Stimulated activated naive CD8-positive, alpha-beta T cell treated with anti-CD3 and anti-CD28 coated beads, Interleukin-15, Interleukin-2, amounts not matched to agents 100 ng/mL and 50 ng/mL, for 24 hours (primary cell): ENCODE data around the gene CDK18.

Experiments
- H3K27ac Mint-ChIP-seq: one replicate; pipeline ENCODE4 v1.8.0; 2021; ENCODE audit warnings: mild to moderate bottlenecking, mixed read lengths
- H3K27me3 Mint-ChIP-seq: one replicate; pipeline ENCODE4 v1.8.0; 2021; ENCODE audit warnings: mixed read lengths
- H3K36me3 Mint-ChIP-seq: one replicate; pipeline ENCODE4 v1.8.0; 2021; ENCODE audit warnings: low read depth, mixed read lengths
- H3K4me1 Mint-ChIP-seq: one replicate; pipeline ENCODE4 v1.8.0; 2021; ENCODE audit warnings: low read depth, mixed read lengths
- H3K4me3 Mint-ChIP-seq: one replicate; pipeline ENCODE4 v1.8.0; 2021; ENCODE audit warnings: mild to moderate bottlenecking, mixed read lengths
- H3K9me3 Mint-ChIP-seq: one replicate; pipeline ENCODE4 v1.8.0; 2021; ENCODE audit warnings: mixed read lengths

Gene CDK18

DNA sequence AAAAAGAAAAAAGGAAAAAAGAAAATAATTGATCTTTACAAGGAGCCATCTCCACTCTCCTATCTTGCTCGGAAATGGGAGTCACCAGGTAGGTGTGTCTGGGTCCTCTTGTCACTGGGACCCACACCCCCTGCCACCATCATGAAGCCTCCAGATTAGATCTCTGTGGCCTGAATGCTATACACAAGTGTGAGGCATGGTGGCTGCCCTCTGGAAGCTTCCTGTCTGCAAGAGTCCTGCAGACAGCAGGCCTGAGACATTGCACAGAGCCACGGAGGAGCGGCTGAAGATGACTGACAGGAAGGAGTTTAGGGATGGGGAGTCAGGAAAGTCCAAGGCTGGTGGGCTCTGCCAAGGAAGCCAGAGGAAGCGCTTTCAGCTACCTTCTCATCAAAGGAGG lies 16.2 kb downstream of the CDK18 start:
- no peak overlapping the region for H3K27ac Mint-ChIP-seq
- H3K36me3 Mint-ChIP-seq, result no peaks in the 10 kb centered on the region
- H3K27me3 Mint-ChIP-seq, result no peaks in the 10 kb centered on the region
- no peaks in the 10 kb centered on the region for H3K4me1 Mint-ChIP-seq
- H3K9me3 Mint-ChIP-seq, result no peaks in the 10 kb centered on the region
- H3K4me3 Mint-ChIP-seq, result no peak overlapping the region

DNA sequence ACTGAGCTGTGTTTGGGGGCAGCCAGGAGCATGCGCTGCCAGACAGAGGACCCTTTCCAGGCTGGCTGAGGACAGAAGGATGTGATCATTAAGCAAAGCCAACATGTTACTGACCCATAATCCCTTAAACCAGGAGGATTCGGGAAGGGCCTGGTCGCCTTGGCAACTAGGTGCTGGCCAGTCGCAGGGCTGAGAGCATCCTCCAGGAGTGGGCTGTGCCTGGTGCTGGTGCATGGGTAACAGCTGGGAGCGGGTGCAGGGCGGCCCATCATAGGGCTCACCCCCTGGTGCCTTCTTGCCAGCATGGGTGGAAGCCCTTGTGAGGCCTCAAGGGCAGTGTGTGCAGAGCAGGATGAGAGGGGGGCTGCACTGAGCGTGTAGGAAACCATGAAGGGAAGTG lies 17.2 kb downstream of the CDK18 start:
- H3K4me3 Mint-ChIP-seq, result no peak overlapping the region
- no peaks in the 10 kb centered on the region for H3K27me3 Mint-ChIP-seq
- no peaks in the 10 kb centered on the region for H3K36me3 Mint-ChIP-seq
- H3K27ac Mint-ChIP-seq, result no peak overlapping the region
- no peaks in the 10 kb centered on the region for H3K9me3 Mint-ChIP-seq
- H3K4me1 Mint-ChIP-seq, result no peaks in the 10 kb centered on the region

DNA sequence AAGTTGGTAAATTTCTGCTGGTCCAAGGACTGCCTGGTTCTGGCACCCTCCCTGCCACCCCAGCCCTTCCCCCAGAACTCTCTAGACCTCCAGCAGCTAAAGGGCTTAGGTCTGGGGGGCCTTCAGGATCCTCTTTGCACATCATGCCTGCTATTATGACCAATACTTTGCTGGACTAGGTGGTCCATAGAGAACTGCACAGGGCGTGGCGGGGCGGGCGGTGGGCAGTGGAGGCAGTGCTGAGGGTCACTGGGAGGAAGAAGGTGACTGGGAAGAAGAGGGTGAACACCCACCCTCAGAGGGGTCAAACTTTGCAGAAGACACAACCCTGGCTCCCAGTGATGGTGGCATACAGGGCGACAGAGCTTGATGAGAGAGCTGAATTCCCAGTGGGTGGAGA lies 18.2 kb downstream of the CDK18 start:
- Mint-ChIP-seq H3K36me3 (no peaks in the 10 kb centered on the region), H3K27me3 (no peaks in the 10 kb centered on the region), H3K9me3 (no peaks in the 10 kb centered on the region), H3K27ac (no peak overlapping the region), H3K4me1 (no peaks in the 10 kb centered on the region), H3K4me3 (no peak overlapping the region)

- no peak overlapping the region for H3K27ac Mint-ChIP-seq
These were observed 18.9 kb downstream of the CDK18 start for GRCh38 chr1:205523261-205523890.

DNA sequence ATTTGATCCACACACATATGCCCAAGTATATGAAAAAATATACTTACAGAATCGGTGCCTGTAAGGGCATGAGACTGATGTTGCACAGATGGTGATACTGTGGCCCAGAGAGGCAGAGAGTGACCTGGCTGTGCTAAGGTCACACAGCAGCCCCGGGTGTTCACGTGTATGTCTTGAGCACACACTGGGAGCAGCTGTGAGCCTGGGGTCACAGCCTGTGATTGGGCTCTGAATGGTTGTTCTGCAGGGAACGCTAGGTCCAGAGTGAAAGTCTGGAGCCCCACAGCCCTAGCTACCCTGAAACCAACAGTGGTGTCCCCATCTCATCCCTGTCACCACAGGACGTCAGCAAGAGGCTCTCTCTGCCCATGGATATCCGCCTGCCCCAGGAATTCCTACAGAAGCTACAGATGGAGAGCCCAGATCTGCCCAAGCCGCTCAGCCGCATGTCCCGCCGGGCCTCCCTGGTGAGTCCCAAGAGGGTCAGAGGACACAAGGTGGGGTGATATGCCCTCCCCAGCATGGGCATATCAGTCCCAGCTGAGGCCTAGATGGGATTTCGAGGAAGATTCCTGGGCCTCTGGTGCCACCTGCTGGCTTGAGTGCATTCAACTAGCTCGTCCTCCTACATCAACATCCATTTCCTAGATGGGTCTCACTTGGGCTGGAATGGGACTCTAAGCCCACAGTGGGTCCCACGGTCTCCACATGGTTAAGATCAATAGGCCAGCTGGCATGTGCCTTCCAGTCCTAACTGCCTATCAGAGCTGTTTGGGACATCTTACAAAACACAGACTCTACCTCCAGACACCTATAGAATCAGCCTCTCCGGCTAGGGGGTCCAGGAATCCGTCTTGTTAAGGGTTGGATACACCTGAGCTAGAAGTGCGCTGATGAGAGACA lies 19.7 kb downstream of the CDK18 start:
- Mint-ChIP-seq H3K27ac (no peak overlapping the region), H3K36me3 (no peaks in the 10 kb centered on the region), H3K4me1 (no peaks in the 10 kb centered on the region), H3K27me3 (no peaks in the 10 kb centered on the region), H3K4me3 (no peak overlapping the region), H3K9me3 (no peaks in the 10 kb centered on the region)

More at GRCh38 chr1:205523261-205523890, 18.9 kb downstream of the CDK18 start:
- no peaks in the 10 kb centered on the region for H3K27me3 Mint-ChIP-seq
- no peaks in the 10 kb centered on the region for H3K36me3 Mint-ChIP-seq
- H3K9me3 Mint-ChIP-seq, result no peaks in the 10 kb centered on the region
- no peak overlapping the region for H3K4me3 Mint-ChIP-seq
- no peaks in the 10 kb centered on the region for H3K4me1 Mint-ChIP-seq

DNA sequence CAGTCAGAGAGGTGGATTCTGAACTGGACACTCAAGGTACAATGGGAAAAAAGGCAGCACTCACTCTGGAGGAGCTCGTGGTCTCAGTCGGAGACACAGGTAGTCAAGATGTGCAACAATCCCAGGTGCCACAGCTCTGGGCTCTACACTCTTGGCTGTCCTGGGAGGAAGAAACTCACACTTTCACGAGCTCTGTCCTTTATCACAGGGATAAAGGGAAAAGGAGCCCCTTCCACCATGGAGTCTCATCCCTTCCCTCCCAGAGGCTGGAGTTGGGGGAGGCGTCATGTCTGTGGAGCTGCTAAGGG lies 20.3 kb downstream of the CDK18 start:
- H3K36me3 Mint-ChIP-seq, result no peaks in the 10 kb centered on the region
- no peaks in the 10 kb centered on the region for H3K27me3 Mint-ChIP-seq
- H3K4me3 Mint-ChIP-seq, result no peak overlapping the region
- no peaks in the 10 kb centered on the region for H3K4me1 Mint-ChIP-seq
- H3K9me3 Mint-ChIP-seq, result no peaks in the 10 kb centered on the region
- no peak overlapping the region for H3K27ac Mint-ChIP-seq

GRCh38 chr1:205525495-205526285 lies 21.2 kb downstream of the CDK18 start:
- H3K27ac Mint-ChIP-seq, result no peak overlapping the region
- no peaks in the 10 kb centered on the region for H3K27me3 Mint-ChIP-seq
- no peak overlapping the region for H3K4me3 Mint-ChIP-seq
- no peaks in the 10 kb centered on the region for H3K36me3 Mint-ChIP-seq
- H3K4me1 Mint-ChIP-seq, result no peaks in the 10 kb centered on the region
- no peaks in the 10 kb centered on the region for H3K9me3 Mint-ChIP-seq

DNA sequence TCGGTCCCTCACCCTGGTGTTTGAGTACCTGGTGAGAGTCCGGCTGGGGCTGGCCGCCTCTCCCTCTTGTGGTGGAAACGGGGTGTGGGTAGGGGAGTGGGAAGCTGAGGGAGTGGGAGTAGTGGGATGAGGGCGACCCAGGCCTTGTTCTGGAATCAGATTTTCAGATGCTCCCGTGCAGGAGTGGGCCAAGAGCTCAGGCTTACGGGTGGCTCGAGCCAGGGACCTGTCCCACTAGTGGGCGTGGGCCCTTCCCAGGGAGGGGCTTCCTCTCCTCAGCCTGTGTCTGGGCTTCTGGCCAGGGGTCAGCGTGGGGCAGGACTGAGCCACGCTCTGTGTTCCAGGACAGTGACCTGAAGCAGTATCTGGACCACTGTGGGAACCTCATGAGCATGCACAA lies 22.0 kb downstream of the CDK18 start:
- H3K4me3 Mint-ChIP-seq, result no peak overlapping the region

DNA sequence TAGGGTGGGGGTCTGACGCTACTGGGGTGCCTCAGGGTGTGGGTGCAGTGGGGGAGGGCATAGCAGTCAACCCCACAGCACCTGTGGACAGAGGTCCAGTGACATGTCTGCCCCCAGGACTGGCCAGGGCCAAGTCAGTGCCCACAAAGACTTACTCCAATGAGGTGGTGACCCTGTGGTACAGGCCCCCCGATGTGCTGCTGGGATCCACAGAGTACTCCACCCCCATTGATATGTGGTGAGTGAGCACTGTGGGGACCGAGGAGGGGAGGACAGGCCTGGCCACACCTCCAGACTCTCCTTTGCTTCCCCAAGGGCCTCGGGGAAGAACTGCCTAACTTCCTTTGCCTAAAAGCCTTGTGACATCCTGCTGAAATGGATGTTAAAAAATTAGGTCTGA lies 23.5 kb downstream of the CDK18 start:
- Mint-ChIP-seq H3K27me3 (no peaks in the 10 kb centered on the region), H3K9me3 (no peaks in the 10 kb centered on the region), H3K27ac (no peak overlapping the region), H3K4me1 (no peaks in the 10 kb centered on the region), H3K36me3 (no peaks in the 10 kb centered on the region), H3K4me3 (no peak overlapping the region)

More for the DNA sequence above, 22.0 kb downstream of the CDK18 start:
- no peak overlapping the region for H3K27ac Mint-ChIP-seq
- no peaks in the 10 kb centered on the region for H3K4me1 Mint-ChIP-seq
- H3K9me3 Mint-ChIP-seq, result no peaks in the 10 kb centered on the region
- no peaks in the 10 kb centered on the region for H3K36me3 Mint-ChIP-seq
- H3K27me3 Mint-ChIP-seq, result no peaks in the 10 kb centered on the region

- no peaks in the 10 kb centered on the region for H3K4me1 Mint-ChIP-seq
- no peaks in the 10 kb centered on the region for H3K9me3 Mint-ChIP-seq
- no peaks in the 10 kb centered on the region for H3K36me3 Mint-ChIP-seq
- no peak overlapping the region for H3K4me3 Mint-ChIP-seq
- no peak overlapping the region for H3K27ac Mint-ChIP-seq
- H3K27me3 Mint-ChIP-seq, result no peaks in the 10 kb centered on the region
These were observed 24.0 kb downstream of the CDK18 start for GRCh38 chr1:205528446-205528886.

DNA sequence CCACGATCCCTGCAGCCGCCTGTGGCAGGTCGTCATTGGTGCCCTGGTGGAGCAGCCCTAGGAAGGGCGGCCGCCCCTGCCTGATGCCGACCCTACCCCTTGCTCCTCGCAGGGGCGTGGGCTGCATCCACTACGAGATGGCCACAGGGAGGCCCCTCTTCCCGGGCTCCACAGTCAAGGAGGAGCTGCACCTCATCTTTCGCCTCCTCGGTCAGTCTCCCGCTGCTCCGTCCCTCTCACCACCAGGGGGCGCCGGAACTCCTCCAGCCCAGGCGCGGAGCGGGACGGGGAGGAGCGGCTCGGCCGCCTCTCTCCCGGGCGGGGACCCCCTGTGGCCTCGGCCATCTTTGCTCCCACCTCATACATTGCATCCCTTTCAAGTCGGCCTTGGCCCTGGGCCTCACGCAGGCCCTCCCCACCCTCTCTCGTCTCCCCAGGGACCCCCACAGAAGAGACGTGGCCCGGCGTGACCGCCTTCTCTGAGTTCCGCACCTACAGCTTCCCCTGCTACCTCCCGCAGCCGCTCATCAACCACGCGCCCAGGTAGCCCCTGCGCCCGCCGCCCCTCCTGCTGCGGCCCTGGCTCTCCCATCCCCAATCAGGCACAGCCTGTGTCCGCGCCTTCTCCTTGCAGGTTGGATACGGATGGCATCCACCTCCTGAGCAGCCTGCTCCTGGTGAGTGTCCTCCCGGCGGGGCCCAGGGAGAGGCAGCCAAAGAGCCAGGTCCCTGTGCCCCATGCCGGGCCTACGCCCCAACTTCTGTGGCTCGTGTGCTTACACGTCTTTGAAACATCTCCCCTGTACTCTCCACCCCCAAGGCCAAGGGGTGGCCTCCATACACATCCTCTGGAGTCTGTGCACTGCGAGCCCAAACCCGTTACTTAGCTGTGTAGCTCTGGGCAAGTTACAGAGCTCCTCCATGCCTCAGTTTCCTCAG lies 24.7 kb downstream of the CDK18 start:
- H3K27ac Mint-ChIP-seq, result no peak overlapping the region
- H3K36me3 Mint-ChIP-seq, result no peaks in the 10 kb centered on the region
- peak overlapping the region; percentile 18 for H3K4me3 Mint-ChIP-seq
- no peaks in the 10 kb centered on the region for H3K9me3 Mint-ChIP-seq
- no peaks in the 10 kb centered on the region for H3K27me3 Mint-ChIP-seq
- H3K4me1 Mint-ChIP-seq, result no peaks in the 10 kb centered on the region

GRCh38 chr1:205530116-205530515 lies 25.6 kb downstream of the CDK18 start:
- Mint-ChIP-seq H3K27ac (no peak overlapping the region), H3K36me3 (no peaks in the 10 kb centered on the region), H3K4me3 (no peak overlapping the region), H3K9me3 (no peaks in the 10 kb centered on the region), H3K27me3 (no peaks in the 10 kb centered on the region), H3K4me1 (no peaks in the 10 kb centered on the region)

- Mint-ChIP-seq H3K4me3 (no peak overlapping the region), H3K27ac (no peak overlapping the region), H3K36me3 (no peaks in the 10 kb centered on the region), H3K4me1 (no peaks in the 10 kb centered on the region), H3K9me3 (no peaks in the 10 kb centered on the region), H3K27me3 (no peaks in the 10 kb centered on the region)
These were observed 26.9 kb downstream of the CDK18 start for GRCh38 chr1:205531191-205532025.
